Mucosa of stomach (tissue), 1 donor: ENCODE results near the gene SH3D19.
"Not testable (repeated sequence)": the region's sequence is repeated elsewhere in the genome, so short reads cannot be mapped to it uniquely, and the experiment has no call there.

Source experiments
- H3K27me3 ChIP-seq: one replicate; pipeline ENCODE4 v1.7.0; 2013; ENCODE audit warnings: mild to moderate bottlenecking, low read length; ENCODE audit not compliant: control insufficient read depth, insufficient read depth
- H3K36me3 ChIP-seq: one replicate; pipeline ENCODE4 v1.7.0; 2013; ENCODE audit warnings: low read length; ENCODE audit not compliant: control insufficient read depth, insufficient read depth
- H3K4me1 ChIP-seq: one replicate; pipeline ENCODE4 v1.7.0; 2013; ENCODE audit warnings: mild to moderate bottlenecking, low read length; ENCODE audit not compliant: control insufficient read depth, insufficient read depth
- H3K4me3 ChIP-seq: one replicate; pipeline ENCODE4 v1.7.0; 2013; ENCODE audit warnings: low read length
- H3K9ac ChIP-seq: one replicate; pipeline ENCODE4 v1.7.0; 2013; ENCODE audit warnings: mild to moderate bottlenecking, low read length, moderate library complexity
- H3K9me3 ChIP-seq: one replicate; pipeline ENCODE4 v1.7.0; 2013; ENCODE audit warnings: mild to moderate bottlenecking, low read length, moderate library complexity; ENCODE audit not compliant: control insufficient read depth
- donor health status: Pancreatic carcinoma.

SH3D19 gene

GRCh38 chr4:151236036-151236435, 89.4 kb downstream of the SH3D19 start:
- Histone ChIP-seq H3K4me3 (no peak overlapping the region), H3K4me1 (no peaks in the 10 kb centered on the region), H3K27me3 (no peaks in the 10 kb centered on the region), H3K9ac (no peak overlapping the region), H3K9me3 (no peaks in the 10 kb centered on the region), H3K36me3 (no peaks in the 10 kb centered on the region)

- not testable (repeated sequence) for H3K36me3 ChIP-seq, H3K9me3 ChIP-seq, H3K27me3 ChIP-seq, H3K4me3 ChIP-seq, H3K4me1 ChIP-seq, H3K9ac ChIP-seq
These were observed 90.0 kb downstream of the SH3D19 start for GRCh38 chr4:151235373-151235772.

GRCh38 chr4:151233600-151233999, 91.8 kb downstream of the SH3D19 start:
- H3K4me3 ChIP-seq = no peak overlapping the region
- H3K4me1 ChIP-seq = no peaks in the 10 kb centered on the region
- H3K27me3 ChIP-seq = no peaks in the 10 kb centered on the region
- H3K9me3 ChIP-seq = no peaks in the 10 kb centered on the region
- H3K36me3 ChIP-seq = no peaks in the 10 kb centered on the region
- H3K9ac ChIP-seq = no peak overlapping the region

- Histone ChIP-seq H3K9me3 (no peaks in the 10 kb centered on the region), H3K27me3 (no peaks in the 10 kb centered on the region)
These were observed 93.3 kb downstream of the SH3D19 start for GRCh38 chr4:151231915-151232595.

GRCh38 chr4:151228189-151229119, 97.0 kb downstream of the SH3D19 start:
- Histone ChIP-seq H3K36me3 (no peaks in the 10 kb centered on the region), H3K4me3 (no peak overlapping the region), H3K27me3 (no peaks in the 10 kb centered on the region), H3K9me3 (no peaks in the 10 kb centered on the region), H3K4me1 (no peaks in the 10 kb centered on the region), H3K9ac (no peak overlapping the region)

More at GRCh38 chr4:151231915-151232595, 93.3 kb downstream of the SH3D19 start:
- Histone ChIP-seq H3K4me1 (no peaks in the 10 kb centered on the region), H3K4me3 (no peak overlapping the region), H3K36me3 (no peaks in the 10 kb centered on the region), H3K9ac (no peak overlapping the region)

GRCh38 chr4:151227731-151228130, 97.7 kb downstream of the SH3D19 start:
- Histone ChIP-seq H3K9ac (no peak overlapping the region), H3K4me1 (no peaks in the 10 kb centered on the region), H3K36me3 (no peaks in the 10 kb centered on the region), H3K4me3 (no peak overlapping the region), H3K9me3 (no peaks in the 10 kb centered on the region), H3K27me3 (no peaks in the 10 kb centered on the region)

GRCh38 chr4:151227172-151227571, 98.2 kb downstream of the SH3D19 start:
- Histone ChIP-seq H3K27me3 (no peaks in the 10 kb centered on the region), H3K36me3 (no peaks in the 10 kb centered on the region), H3K9me3 (no peaks in the 10 kb centered on the region), H3K9ac (no peak overlapping the region), H3K4me1 (no peaks in the 10 kb centered on the region), H3K4me3 (no peak overlapping the region)

GRCh38 chr4:151226004-151226932, 99.1 kb downstream of the SH3D19 start:
- Histone ChIP-seq H3K9me3 (no peaks in the 10 kb centered on the region), H3K4me3 (no peak overlapping the region), H3K9ac (peak overlapping the region; percentile 30), H3K27me3 (no peaks in the 10 kb centered on the region), H3K4me1 (no peaks in the 10 kb centered on the region), H3K36me3 (no peaks in the 10 kb centered on the region)

- H3K4me3 ChIP-seq = no peak overlapping the region
- no peaks in the 10 kb centered on the region for H3K4me1 ChIP-seq
- no peaks in the 10 kb centered on the region for H3K36me3 ChIP-seq
- no peaks in the 10 kb centered on the region for H3K9me3 ChIP-seq
- no peak overlapping the region for H3K9ac ChIP-seq
- H3K27me3 ChIP-seq = no peaks in the 10 kb centered on the region
These were observed 101.9 kb downstream of the SH3D19 start for GRCh38 chr4:151223465-151223864.

GRCh38 chr4:151219948-151220347, 105.5 kb downstream of the SH3D19 start:
- Histone ChIP-seq H3K4me1 (no peaks in the 10 kb centered on the region), H3K4me3 (no peak overlapping the region), H3K9ac (no peak overlapping the region), H3K36me3 (no peaks in the 10 kb centered on the region), H3K27me3 (no peaks in the 10 kb centered on the region), H3K9me3 (no peaks in the 10 kb centered on the region)

- Histone ChIP-seq H3K4me3 (no peak overlapping the region), H3K9ac (no peak overlapping the region), H3K9me3 (no peaks in the 10 kb centered on the region), H3K4me1 (no peaks in the 10 kb centered on the region), H3K27me3 (no peaks in the 10 kb centered on the region), H3K36me3 (no peaks in the 10 kb centered on the region)
These were observed 106.3 kb downstream of the SH3D19 start for GRCh38 chr4:151219091-151219490.
